ENCODE data around the gene TKT.

TKT gene

DNA sequence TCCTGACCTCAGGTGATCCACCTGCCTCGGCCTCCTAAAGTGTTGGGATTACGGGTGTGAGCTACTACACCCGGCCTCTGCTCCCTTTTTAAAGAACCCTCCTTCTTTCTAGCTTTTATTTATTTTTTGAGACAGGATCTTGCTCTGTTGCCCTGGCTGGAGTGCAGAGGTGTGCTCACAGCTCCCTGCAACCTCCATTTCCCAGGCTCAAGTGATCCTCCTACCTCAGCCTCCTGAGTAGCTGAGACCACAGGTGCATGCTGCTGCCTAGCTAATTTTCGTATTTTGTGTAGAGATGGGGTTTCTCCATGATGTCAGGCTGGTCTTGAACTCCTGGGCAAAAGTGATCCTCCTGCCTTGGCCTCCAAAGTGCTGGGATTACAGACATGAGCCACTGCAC is 34.5 kb downstream of the TKT start:
- no peak for DNase-seq (ENCODE audit: insufficient read length)
- TF ChIP-seq TAF1 (IDR thresholded peaks at IDR 0.05; ENCODE audit: borderline replicate concordance, low read depth, low read length) (no peak), POLR2A (IDR thresholded peaks at IDR 0.05; ENCODE audit: low read depth, low read length) (no peak), POLR2AphosphoS5 (IDR thresholded peaks at IDR 0.05; ENCODE audit: low read depth, low read length) (no peak)
- FAIRE-seq: no peak

DNA sequence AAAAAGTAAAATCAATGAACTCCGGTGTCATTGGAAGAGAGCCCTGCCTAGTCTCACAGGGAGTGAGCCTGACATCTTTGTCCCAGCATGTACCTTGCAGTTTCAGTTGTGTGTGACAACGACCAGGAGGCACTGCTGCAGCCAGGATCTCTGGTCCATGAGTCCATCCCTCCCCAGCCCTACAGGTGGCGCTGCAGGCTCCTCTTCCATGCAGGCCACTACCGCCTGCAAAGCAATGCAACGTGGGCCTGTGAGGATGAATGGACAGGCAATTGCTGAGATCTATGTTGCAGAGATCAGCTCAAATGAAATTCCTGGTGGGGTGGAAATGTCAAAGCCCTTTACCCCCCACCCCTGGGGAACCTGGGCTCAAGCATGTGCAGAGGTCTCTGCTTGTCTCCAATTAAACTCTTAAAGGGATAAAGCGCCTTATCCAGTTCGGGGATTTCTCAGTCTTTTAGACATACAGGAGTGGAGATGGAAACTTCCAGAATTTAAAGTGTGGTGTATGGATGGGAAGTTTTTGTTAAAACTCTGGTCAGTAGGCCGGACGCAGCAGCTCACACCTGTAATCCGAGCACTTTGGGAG is 35.8 kb downstream of the TKT start:
- TF ChIP-seq POLR2AphosphoS5 (IDR thresholded peaks at IDR 0.05; ENCODE audit: low read depth, low read length) (no peak), TAF1 (IDR thresholded peaks at IDR 0.05; ENCODE audit: borderline replicate concordance, low read depth, low read length) (no peak), POLR2A (IDR thresholded peaks at IDR 0.05; ENCODE audit: low read depth, low read length) (no peak)
- DNase-seq (ENCODE audit: insufficient read length): peak; percentile 68
- FAIRE-seq: peak; percentile 93

DNA sequence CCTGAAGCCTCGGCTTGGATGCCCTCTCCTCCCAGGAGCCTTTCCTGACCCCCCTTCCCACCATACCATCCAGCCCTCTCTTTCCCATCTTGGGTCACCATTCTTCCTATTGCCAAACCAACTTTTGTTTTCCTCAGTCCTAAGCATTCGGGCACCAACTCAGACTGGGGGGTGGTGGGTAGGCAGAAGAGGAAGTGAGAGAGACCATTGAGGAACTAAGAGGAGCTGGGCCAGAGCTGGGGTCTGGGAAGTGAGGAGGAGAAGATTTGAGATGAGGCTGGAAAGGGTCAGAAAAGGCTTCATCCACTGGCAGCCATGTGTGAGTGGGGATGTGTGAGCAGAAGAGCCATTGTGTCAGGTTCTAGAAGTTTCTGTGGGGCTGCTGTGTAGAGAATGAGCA is 37.7 kb downstream of the TKT start:
- no peak for DNase-seq (ENCODE audit: insufficient read length)
- no peak for TF ChIP-seq POLR2A (IDR thresholded peaks at IDR 0.05; ENCODE audit: low read depth, low read length)
- no peak for TF ChIP-seq POLR2AphosphoS5 (IDR thresholded peaks at IDR 0.05; ENCODE audit: low read depth, low read length)
- no peak for TF ChIP-seq TAF1 (IDR thresholded peaks at IDR 0.05; ENCODE audit: borderline replicate concordance, low read depth, low read length)
- no peak for FAIRE-seq

DNA sequence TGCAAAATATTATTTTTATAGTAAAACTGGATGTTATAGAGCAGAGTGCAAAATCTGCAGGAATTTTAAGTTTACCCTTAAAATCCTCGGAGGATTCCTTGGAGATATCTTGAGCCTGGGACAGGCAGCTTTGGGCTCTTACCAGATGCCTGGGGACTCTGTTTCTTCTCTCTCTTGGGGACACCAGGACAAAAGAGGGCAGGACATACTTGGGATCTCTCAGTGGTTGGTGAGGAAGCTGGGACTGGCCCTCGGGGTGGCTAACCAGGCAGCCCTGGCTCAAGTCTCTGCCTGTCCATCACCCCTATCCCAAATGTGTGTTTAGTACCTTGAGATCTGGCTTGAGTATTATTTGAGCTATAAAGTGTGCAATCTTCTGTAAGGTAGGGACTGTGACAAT is 38.6 kb downstream of the TKT start:
- no peak for DNase-seq (ENCODE audit: insufficient read length)
- no peak for FAIRE-seq
- TF ChIP-seq POLR2AphosphoS5 (IDR thresholded peaks at IDR 0.05; ENCODE audit: low read depth, low read length) (no peak), POLR2A (IDR thresholded peaks at IDR 0.05; ENCODE audit: low read depth, low read length) (no peak), TAF1 (IDR thresholded peaks at IDR 0.05; ENCODE audit: borderline replicate concordance, low read depth, low read length) (no peak)

DNA sequence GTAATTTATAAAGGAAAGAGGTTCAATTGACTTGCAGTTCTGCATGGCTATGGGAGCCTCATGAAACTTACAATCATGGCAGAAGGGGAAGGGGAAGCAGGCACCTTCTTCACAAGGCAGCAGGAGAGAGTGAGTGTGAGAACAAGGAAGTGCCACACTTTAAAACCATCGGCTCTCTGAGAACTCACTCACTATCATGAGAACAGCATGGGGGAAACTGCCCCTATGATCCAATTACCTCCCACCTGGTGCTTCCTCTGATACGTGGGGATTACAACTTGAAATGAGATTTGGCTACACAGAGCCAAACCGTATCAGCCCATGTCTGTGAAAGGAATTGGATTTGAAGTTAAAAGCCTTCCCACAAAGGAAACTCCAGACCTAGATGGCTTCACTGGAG is 39.1 kb downstream of the TKT start:
- TF ChIP-seq POLR2AphosphoS5 (IDR thresholded peaks at IDR 0.05; ENCODE audit: low read depth, low read length) (no peak), TAF1 (IDR thresholded peaks at IDR 0.05; ENCODE audit: borderline replicate concordance, low read depth, low read length) (no peak), POLR2A (IDR thresholded peaks at IDR 0.05; ENCODE audit: low read depth, low read length) (no peak)
- FAIRE-seq (no peak), DNase-seq (ENCODE audit: insufficient read length) (no peak)

DNA sequence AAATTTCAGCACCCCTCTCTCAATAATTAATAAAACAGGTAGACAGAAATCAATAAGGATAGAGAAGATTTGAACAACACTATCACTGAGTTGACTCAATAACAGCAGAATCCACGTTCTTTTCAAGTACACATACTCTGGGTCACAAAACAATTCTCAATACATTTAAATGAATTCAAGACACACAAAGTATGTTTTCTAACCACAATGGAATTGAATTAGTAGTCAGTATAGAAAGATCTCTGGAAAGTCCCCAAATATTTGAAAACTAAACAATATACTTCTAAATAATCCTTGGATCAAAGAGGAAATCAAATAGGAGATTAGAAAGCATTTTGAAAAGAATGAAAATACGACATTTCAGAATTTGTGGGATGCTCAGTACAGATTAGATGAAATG is 40.0 kb downstream of the TKT start:
- DNase-seq (ENCODE audit: insufficient read length) (no peak), FAIRE-seq (no peak)
- TF ChIP-seq POLR2A (IDR thresholded peaks at IDR 0.05; ENCODE audit: low read depth, low read length) (no peak), POLR2AphosphoS5 (IDR thresholded peaks at IDR 0.05; ENCODE audit: low read depth, low read length) (no peak), TAF1 (IDR thresholded peaks at IDR 0.05; ENCODE audit: borderline replicate concordance, low read depth, low read length) (no peak)

DNA sequence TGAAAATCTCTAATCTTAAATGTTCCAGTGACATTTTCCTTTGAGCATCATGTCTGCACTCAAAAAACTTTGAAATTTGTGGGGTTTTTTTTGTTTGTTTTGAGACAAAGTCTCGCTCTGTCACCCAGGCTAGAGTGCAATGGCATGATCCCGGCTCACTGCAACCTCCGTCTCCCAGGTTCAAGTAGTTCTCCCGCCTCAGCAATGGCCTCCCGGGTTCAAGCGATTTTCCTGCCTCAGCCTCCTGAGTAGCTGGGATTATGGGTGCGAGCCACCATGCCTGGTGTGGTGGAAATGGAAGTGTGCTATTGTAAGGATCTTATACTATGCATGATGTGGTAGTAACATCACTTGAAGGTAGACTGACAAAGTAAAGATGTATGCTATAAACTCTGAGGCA is 42.5 kb downstream of the TKT start:
- TF ChIP-seq TAF1 (IDR thresholded peaks at IDR 0.05; ENCODE audit: borderline replicate concordance, low read depth, low read length) (no peak), POLR2A (IDR thresholded peaks at IDR 0.05; ENCODE audit: low read depth, low read length) (no peak), POLR2AphosphoS5 (IDR thresholded peaks at IDR 0.05; ENCODE audit: low read depth, low read length) (no peak)
- DNase-seq (ENCODE audit: insufficient read length): no peak
- no peak for FAIRE-seq

DNA sequence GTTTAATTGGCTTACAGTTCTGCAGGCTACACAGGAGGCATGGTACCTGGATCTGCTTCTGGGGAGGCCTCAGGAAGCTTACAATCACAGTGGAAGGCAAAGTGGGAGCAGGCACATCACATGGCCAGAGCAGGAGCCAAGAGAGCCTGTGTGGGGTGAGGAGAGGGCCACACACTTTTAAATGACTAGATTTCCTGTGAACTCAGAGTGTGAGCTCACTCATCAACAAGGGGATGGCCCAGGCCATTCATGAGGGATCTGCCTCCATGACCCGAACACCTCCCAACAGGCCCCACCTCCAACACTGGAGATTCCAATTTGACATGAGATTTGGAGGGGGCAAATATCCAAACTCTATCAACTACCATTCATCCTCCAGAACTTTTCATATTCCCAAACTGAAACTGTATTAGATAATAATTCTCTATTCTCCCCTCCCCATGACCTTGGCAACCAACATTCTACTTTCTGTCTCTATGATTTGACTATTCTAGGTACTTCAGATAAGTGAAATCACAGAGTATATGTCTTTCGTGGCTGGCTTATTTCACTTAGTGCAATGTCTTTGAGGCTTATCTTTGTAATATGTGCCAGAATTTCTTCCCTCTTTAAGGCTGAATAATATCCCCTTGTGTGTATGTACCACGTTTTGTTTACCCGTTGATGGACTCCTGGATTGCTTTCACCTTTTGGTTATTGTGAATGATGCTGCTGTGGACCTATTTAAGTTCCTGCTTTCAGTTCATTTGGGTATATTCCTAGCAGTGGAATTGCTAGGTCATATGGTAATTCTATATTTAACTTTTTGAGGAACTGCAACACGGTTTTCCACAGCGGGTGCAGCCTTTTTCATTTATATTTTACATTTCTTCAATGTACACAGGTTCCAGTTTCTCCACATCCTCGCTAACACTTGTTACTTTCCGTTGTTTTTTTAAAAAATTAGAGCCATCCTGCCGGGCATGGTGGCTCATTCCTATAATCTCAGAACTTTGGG is 43.8 kb downstream of the TKT start:
- no peak for DNase-seq (ENCODE audit: insufficient read length)
- FAIRE-seq: no peak
- no peak for TF ChIP-seq POLR2AphosphoS5 (IDR thresholded peaks at IDR 0.05; ENCODE audit: low read depth, low read length)
- no peak for TF ChIP-seq POLR2A (IDR thresholded peaks at IDR 0.05; ENCODE audit: low read depth, low read length)
- TF ChIP-seq TAF1 (IDR thresholded peaks at IDR 0.05; ENCODE audit: borderline replicate concordance, low read depth, low read length): no peak

DNA sequence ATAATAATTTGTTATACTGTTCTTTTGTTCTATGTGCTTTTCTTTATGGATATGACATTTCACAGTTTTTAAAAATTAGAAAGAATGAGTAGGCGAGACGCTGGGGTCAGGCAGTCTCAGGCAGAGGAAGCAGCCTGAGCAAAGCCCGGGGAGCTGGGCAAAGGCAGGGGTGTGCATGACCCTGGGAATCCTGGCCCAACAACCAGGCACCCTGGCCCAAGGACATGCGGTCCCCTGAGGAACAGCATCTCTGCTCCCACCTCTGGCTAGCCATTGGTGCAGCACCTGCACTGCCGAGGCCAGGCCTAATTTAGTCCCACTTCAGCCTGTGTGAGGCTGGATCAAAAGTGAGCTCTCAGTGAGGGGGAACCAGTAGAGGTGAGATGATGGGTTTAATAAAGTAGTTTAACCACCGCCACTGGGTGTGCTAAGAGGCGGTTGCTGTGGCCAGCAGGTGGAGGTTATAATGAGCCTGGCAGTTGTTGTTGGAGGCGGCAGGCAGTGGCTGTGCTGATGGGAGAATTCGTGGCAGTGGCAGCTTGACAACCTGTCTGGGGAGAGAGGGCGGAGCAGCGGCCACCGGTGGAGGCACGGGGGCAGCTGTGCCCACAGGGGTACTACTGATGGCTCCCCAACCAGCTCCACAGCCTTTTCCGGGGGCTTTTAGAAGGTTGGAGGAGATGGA is 53.3 kb downstream of the TKT start:
- TF ChIP-seq TAF1 (IDR thresholded peaks at IDR 0.05; ENCODE audit: borderline replicate concordance, low read depth, low read length) (no peak), POLR2AphosphoS5 (IDR thresholded peaks at IDR 0.05; ENCODE audit: low read depth, low read length) (no peak)
- DNase-seq (ENCODE audit: insufficient read length) (no peak), FAIRE-seq (no peak)

DNA sequence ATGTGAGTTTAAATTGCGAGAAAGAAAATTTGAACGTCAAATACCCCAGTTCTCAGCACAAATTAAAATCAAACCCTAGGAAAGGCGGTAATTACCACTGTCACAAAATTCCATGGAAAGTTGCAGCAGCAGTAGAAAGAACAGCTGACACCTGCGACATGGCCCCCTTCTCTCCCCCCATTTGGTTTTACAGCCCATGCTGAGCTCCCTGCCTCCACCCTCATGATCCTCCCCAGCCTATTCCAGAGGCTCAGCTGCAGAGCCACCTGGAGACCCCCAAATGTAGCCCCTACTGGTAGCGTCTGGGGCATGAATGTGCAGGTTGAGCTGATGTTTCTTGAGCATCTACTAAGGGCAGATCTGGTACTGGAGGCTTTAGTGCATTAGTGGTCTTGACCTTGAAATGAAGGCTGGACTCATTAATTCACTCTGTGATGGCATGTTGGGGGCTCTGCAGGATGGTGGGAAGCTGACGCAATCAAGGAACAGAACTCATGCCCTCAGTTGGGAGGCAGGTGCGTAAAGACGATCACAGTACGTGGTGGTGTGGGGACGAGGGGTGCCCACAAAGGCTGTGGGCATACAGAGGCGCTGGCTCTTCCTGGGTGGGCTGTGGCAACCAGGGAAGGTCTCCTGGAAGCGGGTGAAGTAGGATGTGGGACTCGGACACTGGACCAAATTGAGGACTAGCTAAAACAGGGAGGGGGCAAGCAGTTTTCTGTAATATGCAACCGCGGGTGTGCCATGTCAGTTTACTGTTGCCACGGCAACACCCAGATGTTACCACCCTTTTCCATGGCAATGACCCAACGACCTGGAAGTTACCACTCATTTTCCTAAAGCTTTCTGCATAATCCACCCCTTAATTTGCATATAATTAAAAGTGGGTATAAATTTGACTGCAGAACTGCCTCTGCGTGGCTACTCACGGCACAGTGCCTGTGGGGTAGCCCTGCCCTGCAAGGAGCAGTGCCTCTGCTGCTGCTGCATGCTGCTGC is 55.0 kb downstream of the TKT start:
- 0 out of 2 replicates have a peak, but pooled peaks have one; percentile 29 for TF ChIP-seq POLR2A (IDR thresholded peaks at IDR 0.05; ENCODE audit: low read depth, low read length)
- TF ChIP-seq POLR2AphosphoS5 (IDR thresholded peaks at IDR 0.05; ENCODE audit: low read depth, low read length): no peak
- TF ChIP-seq TAF1 (IDR thresholded peaks at IDR 0.05; ENCODE audit: borderline replicate concordance, low read depth, low read length): no peak
- no peak for FAIRE-seq

More for the DNA sequence above, 55.0 kb downstream of the TKT start:
- DNase-seq (ENCODE audit: insufficient read length): no peak
